NCI-H510A (cell line): ENCODE measurements around the gene SLC2A9.

Source experiments
- DNase-seq: peaks from one replicate; lab custom pipeline; 2025; lab: John Stamatoyannopoulos, UW

SLC2A9 gene

GRCh38 chr4:9891740-9892139 lies 129.6 kb downstream of the SLC2A9 start:
- DNase-seq: no peak

GRCh38 chr4:9891056-9891455 lies 130.2 kb downstream of the SLC2A9 start:
- no peak for DNase-seq

- no peak for DNase-seq
Observed at GRCh38 chr4:9889306-9889705, 132.0 kb downstream of the SLC2A9 start.

- no peak for DNase-seq
Observed at GRCh38 chr4:9885958-9886357, 135.3 kb downstream of the SLC2A9 start.

GRCh38 chr4:9880406-9881197 lies 140.7 kb downstream of the SLC2A9 start:
- DNase-seq: no peak

GRCh38 chr4:9877123-9877522 lies 144.2 kb downstream of the SLC2A9 start:
- no peak for DNase-seq

- no peak for DNase-seq
Observed at GRCh38 chr4:9875516-9875915, 145.8 kb downstream of the SLC2A9 start.

GRCh38 chr4:9874385-9874784 lies 146.9 kb downstream of the SLC2A9 start:
- no peak for DNase-seq

- DNase-seq: no peak
Observed at GRCh38 chr4:9870165-9870790, 151.0 kb downstream of the SLC2A9 start.

GRCh38 chr4:9867751-9868425 lies 153.4 kb downstream of the SLC2A9 start:
- DNase-seq: peak; percentile 78

- no peak for DNase-seq
Observed at GRCh38 chr4:9866931-9867330, 154.4 kb downstream of the SLC2A9 start.

- DNase-seq: no peak
Observed at GRCh38 chr4:9861561-9861960, 159.7 kb downstream of the SLC2A9 start.

GRCh38 chr4:9859810-9860209 lies 161.5 kb downstream of the SLC2A9 start:
- DNase-seq: no peak

- DNase-seq: no peak
Observed at GRCh38 chr4:9849538-9849920, 171.8 kb downstream of the SLC2A9 start.

- no peak for DNase-seq
Observed at GRCh38 chr4:9847968-9848748, 173.1 kb downstream of the SLC2A9 start.

- DNase-seq: no peak
Observed at GRCh38 chr4:9845791-9846493, 175.4 kb downstream of the SLC2A9 start.

GRCh38 chr4:9841072-9841471 lies 180.2 kb downstream of the SLC2A9 start:
- no peak for DNase-seq

GRCh38 chr4:9835430-9835829 lies 185.9 kb downstream of the SLC2A9 start:
- no peak for DNase-seq

GRCh38 chr4:9833421-9833820 lies 187.9 kb downstream of the SLC2A9 start:
- DNase-seq: no peak

GRCh38 chr4:9832640-9833039 lies 188.7 kb downstream of the SLC2A9 start:
- DNase-seq: no peak

GRCh38 chr4:9826551-9826950 lies 194.7 kb downstream of the SLC2A9 start:
- no peak for DNase-seq

- no peak for DNase-seq
Observed at GRCh38 chr4:9825049-9825448, 196.2 kb downstream of the SLC2A9 start.
